GM19468 (cell line): ENCODE measurements around the gene LSAMP.

Experiments used
- ATAC-seq: cut with Tn5 transposase; IDR thresholded peaks from one replicate; pipeline ENCODE4 v1.9.1; 2021; ENCODE audit warnings: mild to moderate bottlenecking, moderate library complexity, moderate number of reproducible peaks; ENCODE audit not compliant: unreplicated experiment; ENCODE audit errors: extremely low read depth

The LSAMP gene

GRCh38 chr3:115999001-115999585 lies 446.2 kb downstream of the LSAMP start:
- ATAC-seq: no peak

DNA sequence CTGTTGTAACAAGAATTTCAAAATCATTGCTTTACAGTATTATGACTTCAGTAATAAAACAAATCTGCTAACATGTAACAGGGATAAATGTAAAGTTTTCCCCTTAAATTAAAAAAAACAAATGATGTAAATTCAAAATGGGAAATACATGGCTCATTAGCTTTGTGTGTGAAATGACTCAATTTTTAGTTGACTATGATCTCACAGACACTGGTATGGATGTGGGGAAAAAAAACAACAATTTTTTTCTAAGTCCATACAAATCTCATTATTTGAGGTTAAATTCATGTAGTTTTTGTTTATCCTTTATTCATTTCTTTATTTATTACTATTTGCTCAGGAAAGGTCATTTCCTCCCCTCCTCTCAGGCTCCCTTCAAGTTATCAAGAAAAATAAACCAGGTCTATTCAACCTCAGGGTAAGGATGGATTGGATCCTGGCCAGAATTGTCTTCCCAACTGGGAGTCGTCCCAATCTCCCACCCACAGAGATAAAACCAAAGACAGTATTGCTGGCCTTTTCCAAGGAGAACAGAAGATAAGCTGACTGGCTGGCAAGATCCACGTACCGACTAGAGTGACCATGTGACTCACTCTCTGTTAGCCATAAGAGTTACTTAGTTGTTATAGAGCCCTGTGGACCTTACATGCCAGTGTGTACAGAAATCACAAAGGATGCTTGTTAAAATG lies 448.7 kb downstream of the LSAMP start:
- no peak for ATAC-seq

DNA sequence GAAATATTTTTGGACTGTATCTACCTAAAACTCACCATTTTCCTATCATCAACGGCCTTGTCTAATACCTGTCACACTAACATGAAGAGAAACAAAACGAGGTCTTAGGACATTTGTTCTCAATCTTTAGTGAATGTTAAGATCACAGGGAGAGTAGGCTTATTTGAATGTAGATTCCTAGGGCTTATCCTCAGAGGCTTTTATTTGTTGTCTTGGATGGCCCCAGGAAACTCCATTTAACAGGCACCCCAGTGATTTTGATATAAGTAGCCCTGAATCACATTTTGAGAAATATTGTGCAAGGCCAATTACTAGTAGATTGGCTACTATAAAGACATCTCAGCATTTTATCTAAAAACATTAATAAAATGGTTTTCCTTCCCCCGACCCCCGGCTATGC lies 454.6 kb downstream of the LSAMP start:
- no peak for ATAC-seq

GRCh38 chr3:115989684-115990421 lies 455.4 kb downstream of the LSAMP start:
- ATAC-seq: no peak

GRCh38 chr3:115986555-115987207 lies 458.6 kb downstream of the LSAMP start:
- no peak for ATAC-seq

DNA sequence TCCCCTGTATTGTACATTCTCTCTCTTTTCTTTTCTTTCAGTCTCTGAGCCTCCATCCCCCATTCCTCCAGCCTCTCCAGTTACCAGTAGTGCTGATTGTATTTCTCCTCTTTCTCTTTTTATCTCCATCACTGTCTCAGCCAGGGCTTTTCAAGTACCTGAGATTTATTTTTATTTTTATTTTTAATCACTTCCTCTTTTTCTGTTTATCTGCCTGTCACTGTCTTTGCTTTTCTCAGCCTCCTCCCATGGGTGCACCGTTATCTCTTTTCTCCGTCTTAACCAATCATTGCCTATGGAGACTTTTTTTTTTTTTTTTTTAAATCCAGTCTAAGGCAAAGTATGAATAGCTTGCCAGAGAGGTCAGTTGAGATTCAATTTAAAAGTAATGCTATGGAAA lies 462.7 kb downstream of the LSAMP start:
- ATAC-seq: no peak

DNA sequence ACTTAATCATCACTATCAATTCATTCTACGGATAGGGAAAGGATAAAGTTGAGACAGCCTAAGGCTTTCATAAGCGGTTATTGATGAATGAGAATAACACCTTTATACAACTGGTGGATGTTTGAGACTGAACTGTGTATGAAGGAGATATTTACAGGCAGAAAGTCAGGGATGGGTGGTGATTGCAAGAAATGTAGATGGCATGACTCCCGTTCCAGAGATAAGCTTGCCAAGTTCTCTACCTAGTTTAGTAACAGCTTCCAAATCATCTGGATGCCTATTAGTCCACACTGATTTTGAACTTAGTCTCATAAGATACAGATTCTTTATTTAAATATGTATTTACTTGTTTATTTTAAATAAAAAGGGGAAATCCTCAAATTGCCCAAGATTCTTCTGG lies 463.2 kb downstream of the LSAMP start:
- ATAC-seq: no peak

- ATAC-seq: no peak
Observed at GRCh38 chr3:115980709-115981108, 464.6 kb downstream of the LSAMP start.

- ATAC-seq: no peak
Observed at GRCh38 chr3:115977866-115978265, 467.4 kb downstream of the LSAMP start.

- ATAC-seq: no peak
Observed at GRCh38 chr3:115975796-115976195, 469.5 kb downstream of the LSAMP start.

- ATAC-seq: no peak
Observed at GRCh38 chr3:115975353-115975752, 469.9 kb downstream of the LSAMP start.

DNA sequence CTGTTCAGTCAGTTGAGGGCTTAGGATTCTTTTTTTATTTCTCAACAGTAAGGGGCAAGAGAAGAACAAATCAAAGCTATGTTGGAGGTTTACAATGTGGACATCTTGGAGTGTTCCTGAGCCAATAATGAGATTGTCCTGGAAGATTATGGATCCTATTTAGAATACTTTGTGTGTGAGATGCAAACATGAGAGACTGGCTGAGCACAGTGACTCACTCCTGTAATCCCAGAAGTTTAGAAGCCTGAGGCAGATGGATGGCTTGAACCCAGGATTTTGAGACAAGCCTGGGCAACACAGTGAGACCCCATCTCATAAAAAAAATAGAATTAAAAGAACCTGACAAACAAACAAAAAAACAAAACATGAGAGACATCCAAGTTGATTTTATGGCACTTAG lies 470.3 kb downstream of the LSAMP start:
- no peak for ATAC-seq

- ATAC-seq: no peak
Observed at GRCh38 chr3:115968871-115969270, 476.4 kb downstream of the LSAMP start.

- no peak for ATAC-seq
Observed at GRCh38 chr3:115961380-115961779, 483.9 kb downstream of the LSAMP start.

- ATAC-seq: no peak
Observed at GRCh38 chr3:115960799-115961198, 484.5 kb downstream of the LSAMP start.

GRCh38 chr3:115958526-115958925 lies 486.8 kb downstream of the LSAMP start:
- no peak for ATAC-seq

DNA sequence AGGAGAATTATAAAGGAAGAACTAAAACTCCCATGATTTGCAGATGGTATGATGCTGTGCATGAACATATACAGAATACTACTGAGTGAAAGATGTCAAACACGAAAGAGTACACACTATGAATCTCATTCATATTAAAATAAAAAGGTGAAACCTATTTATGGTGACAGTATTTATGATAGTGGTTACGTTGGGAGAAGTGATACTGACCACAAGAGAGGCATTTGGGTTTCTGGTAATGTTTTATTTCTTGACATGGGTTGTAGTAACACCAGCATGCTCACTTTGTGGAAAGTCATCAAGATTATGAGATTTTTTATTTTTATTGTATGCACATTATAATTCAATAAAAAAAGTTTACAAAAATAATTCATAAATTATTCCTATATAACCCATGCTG lies 498.0 kb downstream of the LSAMP start:
- ATAC-seq: no peak

- ATAC-seq: no peak
Observed at GRCh38 chr3:115943579-115943978, 501.7 kb downstream of the LSAMP start.

DNA sequence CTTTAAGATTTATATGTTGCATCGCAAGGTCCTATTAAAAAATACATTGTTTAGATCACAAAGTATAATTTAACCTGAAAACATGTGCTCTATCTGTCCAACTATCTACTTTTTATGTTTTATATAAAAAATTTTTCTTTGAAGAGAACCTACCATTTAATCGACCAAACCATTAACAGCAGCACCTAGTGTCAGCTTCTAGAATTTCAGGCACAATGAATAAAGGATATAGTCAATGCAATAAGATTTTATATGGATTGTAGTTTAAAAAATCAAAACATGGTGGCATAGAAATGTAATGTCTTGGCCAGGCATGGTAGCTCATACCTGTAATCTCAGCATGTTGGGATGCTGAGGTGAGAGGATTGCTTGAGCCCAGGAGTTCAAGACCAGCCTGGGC lies 508.2 kb downstream of the LSAMP start:
- peak; percentile 51 for ATAC-seq

- ATAC-seq: no peak
Observed at GRCh38 chr3:115932807-115933206, 512.5 kb downstream of the LSAMP start.

- ATAC-seq: no peak
Observed at GRCh38 chr3:115931581-115931980, 513.7 kb downstream of the LSAMP start.
